K562 (cell line): Measurements from ENCODE around the gene SEPTIN1. TPM values are rescaled to one million over a fixed set of nuclear protein-coding genes. Genes with fewer than 3 reads are reported as not detected.

Source experiments
- BCLAF1 ChIP-seq, 2 experiments: fragments of 450-650 bp in 1 of 2; IDR thresholded peaks; 2 replicates each; pipeline ENCODE4 v1.6.1; 2011 to 2017; ENCODE audit warnings: low read depth in 2 of 2, antibody characterized with exemption in 1 of 2, borderline replicate concordance in 1 of 2, low read length in 1 of 2, mild to moderate bottlenecking in 1 of 2, mixed read lengths in 1 of 2; ENCODE audit not compliant: control insufficient read depth in 1 of 2
- BRD9 ChIP-seq: fragments of 450-650 bp; IDR thresholded peaks from 2 replicates; pipeline ENCODE4 v1.6.1; 2018; ENCODE audit warnings: low read depth; ENCODE audit not compliant: partially characterized antibody
- ETV5 ChIP-seq: sonication (generic); formaldehyde crosslinking; IDR thresholded peaks from 2 replicates; pipeline ENCODE4 v1.4.0; 2020; ENCODE audit warnings: low read depth, mild to moderate bottlenecking, missing genetic modification reagents
- ETV6 ChIP-seq, 3 experiments: fragments of 150-350 bp in 1 of 3; sonication (generic) in 1 of 3; formaldehyde crosslinking in 1 of 3; IDR thresholded peaks; 2 replicates each; pipeline versions ENCODE4 v1.6.1 to v1.8.0; 2014 to 2022; ENCODE audit warnings: borderline replicate concordance in 2 of 3, low read depth in 2 of 3, antibody characterized with exemption in 1 of 3, low read length in 1 of 3, mild to moderate bottlenecking in 1 of 3, missing genetic modification reagents in 1 of 3
- FOXK1 ChIP-seq: sonication (generic); formaldehyde crosslinking; IDR thresholded peaks from 2 replicates; pipeline ENCODE4 v1.8.0; 2022; ENCODE audit warnings: missing genetic modification reagents, mild to moderate bottlenecking, borderline replicate concordance
- HDAC1 ChIP-seq, 2 experiments: fragments of 450-650 bp; IDR thresholded peaks; 2 replicates each; pipeline ENCODE4 v1.6.1; 2016 to 2017; ENCODE audit warnings: inconsistent platforms in 1 of 2, mild to moderate bottlenecking in 1 of 2, moderate library complexity in 1 of 2
- HMGXB4 ChIP-seq: sonication (generic); formaldehyde crosslinking; IDR thresholded peaks from 2 replicates; pipeline ENCODE4 v1.8.1; 2023; ENCODE audit warnings: mild to moderate bottlenecking, missing genetic modification reagents
- IRF1 ChIP-seq: sonication (generic); formaldehyde crosslinking; IDR thresholded peaks from 2 replicates; pipeline ENCODE4 v1.8.0; 2022; ENCODE audit warnings: missing genetic modification reagents, mild to moderate bottlenecking, borderline replicate concordance
- MEF2A ChIP-seq: IDR thresholded peaks from 2 replicates; pipeline ENCODE4 v1.6.1; 2011; ENCODE audit warnings: low read depth, mild to moderate bottlenecking, low read length, moderate library complexity; ENCODE audit not compliant: control insufficient read depth
- ZFP30 ChIP-seq: fragments of 250-450 bp; sonication (Bioruptor Pico); IDR thresholded peaks from 2 replicates; pipeline ENCODE4 v1.8.0; 2022; ENCODE audit warnings: moderate library complexity, mild to moderate bottlenecking, inconsistent platforms, borderline replicate concordance
- ZNF324 ChIP-seq: fragments of 250-450 bp; sonication (Bioruptor Pico); IDR thresholded peaks from 2 replicates; pipeline ENCODE4 v1.4.0; 2020; ENCODE audit warnings: mild to moderate bottlenecking
- ZNF449 ChIP-seq: fragments of 250-450 bp; sonication (Bioruptor Pico); IDR thresholded peaks from 2 replicates; pipeline ENCODE4 v1.8.0; 2022; ENCODE audit warnings: moderate library complexity, mild to moderate bottlenecking, inconsistent platforms
- ZNF766 ChIP-seq: fragments of 200-800 bp; sonication (Bioruptor generic); conservative IDR thresholded peaks from 2 replicates; pipeline ENCODE4 v1.6.1; 2016; ENCODE audit warnings: missing genetic modification characterization, missing compliant biosample characterization
- polyA plus RNA-seq, 8 experiments: library from polyadenylated mRNA; depleted of rRNA in 4 of 8; stranded (reverse) in 5 of 8; unstranded in 3 of 8; fragments of >200 nt; fragmentation: Nextera tagmentation in 2 of 8; fragmentation: Illumina TruSeq in 1 of 8; extraction: Ambion mirVana in 2 of 8; extraction: Trizol in 1 of 8; gene quantifications; 2 replicates each; pipeline versions ENCODE4 v1.2.1 to v1.2.3, GENCODE V29; 2011 to 2014; ENCODE audit warnings: inconsistent platforms in 1 of 8, missing spikeins in 1 of 8
- total RNA-seq, 7 experiments: library from RNA; depleted of rRNA in 6 of 7; stranded (reverse); fragments of >200 nt in 6 of 7; fragmentation: Illumina TruSeq in 2 of 7; extraction: Trizol in 2 of 7; gene quantifications; 2 replicates each; pipeline versions ENCODE4 v1.2.1 to v1.2.3, GENCODE V29; 2011 to 2021; ENCODE audit warnings: low replicate concordance in 1 of 7
- TF ChIP-seq, protein P1 (sequence below), 2 experiments: IDR thresholded peaks in 1 of 2; conservative IDR thresholded peaks in 1 of 2; 2 replicates each; pipeline ENCODE4 v1.6.1; 2016; ENCODE audit warnings: low read depth in 2 of 2, mild to moderate bottlenecking in 1 of 2, missing compliant biosample characterization in 1 of 2, missing genetic modification characterization in 1 of 2, moderate library complexity in 1 of 2

SEPTIN1 gene
- total and polyA plus RNA-seq, 9 of the 15 experiments (the other 6 are each of a cell fraction or from before 2014, with no cell fraction given): 0.23 to 5.6 (median 1.7) TPM; not detected in 1

DNA sequence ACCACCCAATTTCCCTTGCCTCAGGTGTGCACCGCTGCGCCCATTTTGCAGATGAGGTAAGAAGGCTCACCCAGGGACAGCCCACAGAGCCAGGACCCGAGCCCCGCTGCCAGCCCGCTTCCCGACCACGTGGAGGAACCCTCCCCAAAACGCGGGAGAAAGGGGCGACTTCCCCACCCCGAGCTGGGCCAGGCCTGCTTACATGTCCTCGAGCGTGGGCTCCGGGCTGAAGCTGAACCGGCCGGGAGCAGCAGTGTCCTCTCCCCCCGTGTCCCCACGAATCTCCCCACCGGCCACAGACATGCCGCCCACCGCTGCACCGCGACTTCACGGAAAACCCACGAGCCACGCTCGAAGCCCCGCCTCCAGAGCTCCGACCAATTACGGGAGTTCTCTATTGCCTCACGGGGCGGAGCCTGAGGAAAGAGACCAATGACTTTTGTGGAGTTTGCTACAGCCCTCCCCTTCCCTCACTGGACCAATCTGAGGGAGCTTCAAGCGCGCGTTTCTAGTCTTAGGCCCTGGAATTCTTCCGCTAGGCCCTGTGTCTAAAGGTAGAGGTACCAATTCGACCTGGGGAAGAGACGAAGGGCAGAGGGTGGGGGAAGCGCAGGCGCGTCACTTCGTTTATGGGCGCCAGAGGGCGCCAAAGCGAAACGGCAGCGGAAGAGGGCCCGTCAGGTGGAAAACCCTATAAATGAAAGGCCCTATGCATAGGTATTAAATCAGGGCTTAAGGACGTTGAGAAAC is 47.5 kb upstream of the SEPTIN1 start, which contains the start of gene DCTPP1 (continued):
- TF ChIP-seq ZFP30 (CRISPR knock-in tag) (no peak), BCLAF1 (IDR thresholded peaks at IDR 0.05; ENCODE audit: borderline replicate concordance in 1 of 2, control insufficient read depth in 1 of 2, low read depth in 2 of 2, low read length in 1 of 2) (no peak; a peak in 1 of 4 replicates), ZNF324 (CRISPR knock-in tag) (no peak), HMGXB4 (CRISPR knock-in tag) (peak; percentile 50; the same call in 1 of the 2 replicates), IRF1 (CRISPR knock-in tag) (no peak), ZNF449 (CRISPR knock-in tag) (no peak), MEF2A (no peak), ETV5 (CRISPR knock-in tag) (no peak; the same call in 1 of the 2 replicates), HDAC1 (IDR thresholded peaks at IDR 0.05) (peak in 1 of 2 experiments; percentile 97; a peak in 2 of 4 replicates), ZNF766 (peak; percentile 47; the same call in 1 of the 2 replicates), ETV6 (IDR thresholded peaks at IDR 0.05; ENCODE audit: borderline replicate concordance in 1 of 2, low read depth in 2 of 2, low read length in 1 of 2) (no peak), ETV6 (CRISPR knock-in tag; IDR thresholded peaks at IDR 0.05; ENCODE audit: borderline replicate concordance) (no peak), BRD9 (no peak), FOXK1 (CRISPR knock-in tag) (no peak)
- TF ChIP-seq, protein P1, sequence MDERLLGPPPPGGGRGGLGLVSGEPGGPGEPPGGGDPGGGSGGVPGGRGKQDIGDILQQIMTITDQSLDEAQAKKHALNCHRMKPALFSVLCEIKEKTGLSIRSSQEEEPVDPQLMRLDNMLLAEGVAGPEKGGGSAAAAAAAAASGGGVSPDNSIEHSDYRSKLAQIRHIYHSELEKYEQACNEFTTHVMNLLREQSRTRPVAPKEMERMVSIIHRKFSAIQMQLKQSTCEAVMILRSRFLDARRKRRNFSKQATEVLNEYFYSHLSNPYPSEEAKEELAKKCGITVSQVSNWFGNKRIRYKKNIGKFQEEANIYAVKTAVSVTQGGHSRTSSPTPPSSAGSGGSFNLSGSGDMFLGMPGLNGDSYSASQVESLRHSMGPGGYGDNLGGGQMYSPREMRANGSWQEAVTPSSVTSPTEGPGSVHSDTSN (CRISPR knock-in tag; IDR thresholded peaks at IDR 0.05; ENCODE audit: low read depth): no peak
- TF ChIP-seq, protein P1 (tag; conservative IDR thresholded peaks at IDR 0.05; ENCODE audit: low read depth): no peak
